Measurements from ENCODE around the gene PCNA. TPM values are rescaled to one million over a fixed set of nuclear protein-coding genes. Genes with fewer than 3 reads are reported as not detected.

Gene PCNA
- 10 to 100 TPM; 23.9 to 38.1 TPM for total RNA-seq
- long read RNA-seq, transcript PCNA-201 (6 exons, 1,344 nt): major isoform, 10 of 18 reads
- long read RNA-seq, transcript PCNA-202 (7 exons, 1,359 nt): minor isoform, 7 of 18 reads
- long read RNA-seq, partial matches to known transcripts: 0 of 18 reads
- long read RNA-seq, other reads (novel, unspliced or antisense): 1 of 18 reads

- intact Hi-C loops (cut with DNase I): no loop called here
- DNase-seq (peak; percentile 99), ATAC-seq (peak; percentile 99 to 100)
Measured at GRCh38 chr20:5119435-5120184, at the start of gene PCNA. TSS of gene PCNA (minus strand) at chr20:5119958. CDS start at chr20:5119798, 160 bp downstream.

- intact Hi-C loops (cut with DNase I): no loop called here
- peak; percentile 32 to 75 for ATAC-seq
- peak; percentile 38 for DNase-seq
Measured at GRCh38 chr20:5168651-5169396, 49.1 kb upstream of the PCNA start.

GRCh38 chr20:5164645-5165625, 45.2 kb upstream of the PCNA start:
- DNase-seq (no peak), ATAC-seq (no peak)
- intact Hi-C loops (cut with DNase I): no loop called here

DNA sequence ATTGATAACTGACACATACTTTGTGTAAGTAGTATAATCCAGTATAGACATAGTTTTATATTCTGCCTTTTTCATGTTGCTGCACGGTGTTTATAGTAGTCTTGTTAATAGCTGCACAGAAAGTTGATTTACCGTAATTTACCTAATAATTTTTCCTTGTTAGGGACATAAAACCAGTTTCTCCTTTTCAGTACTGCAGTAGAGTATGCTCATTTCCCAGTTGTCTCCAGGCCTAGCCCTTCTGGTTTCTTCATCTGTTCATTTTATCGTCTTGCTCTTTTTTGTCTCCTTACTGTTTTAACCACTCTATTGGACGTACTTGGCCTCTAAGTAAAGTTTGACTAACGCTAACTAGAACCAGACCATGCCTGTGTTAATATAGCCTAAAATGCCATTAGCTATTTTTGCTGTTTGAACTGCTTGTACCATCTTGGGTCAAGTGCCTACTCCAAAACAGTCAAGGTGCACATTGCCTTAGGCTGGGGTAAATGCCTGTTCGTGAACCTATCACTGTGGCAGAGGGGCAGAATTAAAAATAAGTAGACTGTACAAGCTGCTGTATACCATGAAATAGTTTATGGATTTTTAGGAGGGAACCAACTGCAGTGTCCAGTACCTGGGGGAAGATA, 41.9 kb upstream of the PCNA start:
- intact Hi-C loops (cut with DNase I): no loop called here
- ATAC-seq: no peak

GRCh38 chr20:5160882-5161281, 41.1 kb upstream of the PCNA start:
- no peak for DNase-seq
- ATAC-seq: no peak
- intact Hi-C loops (cut with DNase I): no loop called here

More for the DNA sequence above, 41.9 kb upstream of the PCNA start:
- DNase-seq: no peak

DNA sequence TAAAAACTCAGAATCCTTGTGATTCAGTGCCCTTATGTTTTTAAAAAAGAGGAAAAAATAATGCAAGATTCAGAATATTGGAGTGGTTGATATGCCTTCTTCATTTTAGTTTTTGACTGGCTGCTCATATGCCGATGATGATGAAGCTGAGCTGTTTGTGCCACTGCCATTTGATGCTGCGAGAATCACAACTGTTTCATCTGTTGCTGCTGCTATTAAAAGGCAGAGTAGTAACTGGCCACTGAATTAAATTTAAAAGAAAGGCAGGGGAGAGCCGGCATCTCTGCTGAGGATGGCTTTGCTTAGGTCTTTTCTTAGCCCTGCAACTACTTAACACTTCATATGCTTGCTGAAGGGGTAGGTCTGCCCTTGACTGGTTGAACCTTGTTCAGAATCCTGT, 40.2 kb upstream of the PCNA start:
- ATAC-seq (no peak), DNase-seq (no peak)
- intact Hi-C loops (cut with DNase I): no loop called here

DNA sequence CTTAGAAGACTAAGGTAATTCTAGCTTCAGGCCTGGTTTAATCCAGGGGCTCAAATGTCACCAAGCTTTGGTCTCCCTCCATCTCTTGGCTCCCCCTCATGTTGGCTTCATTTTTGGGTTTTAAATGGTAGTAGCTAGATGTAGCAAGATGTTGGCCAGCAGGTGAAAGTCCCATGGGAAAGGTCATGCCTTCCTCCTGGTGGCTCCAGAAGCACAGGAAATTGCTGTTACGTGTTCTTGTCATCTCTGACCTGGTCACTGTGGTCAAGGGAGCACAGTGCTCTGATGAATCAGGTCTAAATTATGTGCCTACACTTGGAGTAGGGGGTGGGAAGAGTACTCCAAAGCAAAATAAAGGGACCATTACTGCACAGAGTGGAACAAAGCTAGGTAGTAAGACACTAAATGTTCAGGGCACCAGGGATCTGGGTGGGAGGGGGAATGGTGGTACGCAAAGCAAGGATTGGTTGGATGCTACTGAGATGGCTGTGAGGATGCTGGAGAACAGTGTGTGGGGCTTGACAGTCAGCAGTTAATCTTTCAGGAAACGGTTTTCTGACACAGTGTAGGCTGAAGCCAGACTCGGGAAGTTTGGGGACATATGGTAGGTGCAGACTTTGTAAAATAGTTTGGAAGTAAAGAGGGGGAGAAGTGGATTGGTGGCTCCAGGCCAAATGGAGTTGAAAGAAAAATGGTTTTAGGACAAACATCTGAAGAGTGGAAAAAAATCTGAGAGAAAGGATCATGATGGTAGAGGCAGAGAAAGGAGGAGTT, 37.1 kb upstream of the PCNA start:
- intact Hi-C loops (cut with DNase I): no loop called here
- DNase-seq (no peak), ATAC-seq (peak in 1 of 2 donors; percentile 39)

- no peak for DNase-seq
- ATAC-seq: peak in 1 of 2 donors; percentile 15
- intact Hi-C loops (cut with DNase I): no loop called here
Measured at GRCh38 chr20:5155404-5155803, 35.6 kb upstream of the PCNA start.

- ATAC-seq (no peak), DNase-seq (no peak)
- intact Hi-C loops (cut with DNase I): no loop called here
Measured at GRCh38 chr20:5154543-5154925, 34.8 kb upstream of the PCNA start.

GRCh38 chr20:5153612-5154542, 34.1 kb upstream of the PCNA start:
- intact Hi-C loops (cut with DNase I): no loop called here
- ATAC-seq: no peak
- no peak for DNase-seq

DNA sequence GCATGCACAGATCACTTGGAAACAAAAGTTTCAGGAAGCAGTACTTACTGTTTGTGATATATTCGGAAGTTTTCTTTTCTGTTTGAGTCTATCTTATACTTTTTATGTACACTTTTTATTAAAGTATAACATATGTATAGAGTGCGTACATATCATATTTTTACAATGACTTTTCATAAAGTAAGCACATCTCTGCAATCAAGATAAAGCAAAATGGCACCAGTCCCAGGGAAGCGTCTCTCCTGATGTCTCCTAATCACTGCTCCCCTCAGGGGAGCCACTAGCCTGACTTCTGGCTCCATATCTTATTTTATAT, 33.4 kb upstream of the PCNA start:
- DNase-seq (no peak), ATAC-seq (no peak)
- intact Hi-C loops (cut with DNase I): no loop called here

GRCh38 chr20:5150226-5151076, 30.7 kb upstream of the PCNA start:
- DNase-seq (no peak), ATAC-seq (peak in 1 of 2 donors; percentile 47)
- intact Hi-C loops (cut with DNase I): no loop called here

- DNase-seq: no peak
- intact Hi-C loops (cut with DNase I): no loop called here
- ATAC-seq: no peak
Measured at GRCh38 chr20:5149892-5150225, 30.1 kb upstream of the PCNA start.

DNA sequence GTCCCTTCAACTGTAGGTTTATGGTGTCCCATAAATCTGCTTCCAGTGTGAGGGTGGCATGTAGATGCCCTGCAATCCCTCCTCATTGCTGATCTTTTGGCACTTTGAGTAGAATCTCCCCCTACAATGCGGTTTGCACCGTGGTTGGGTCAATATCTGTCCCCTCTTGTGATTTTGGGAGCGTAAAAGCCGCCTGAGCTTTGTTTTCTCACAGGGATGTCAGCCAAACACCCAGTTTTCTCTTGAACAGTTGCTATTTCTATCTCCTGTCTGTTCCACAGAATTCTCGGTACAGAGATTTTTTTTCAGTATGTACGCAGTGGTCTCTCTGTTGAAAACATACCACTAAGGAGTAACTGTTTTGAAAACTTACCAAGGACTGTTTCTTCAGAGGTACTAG, 28.8 kb upstream of the PCNA start:
- intact Hi-C loops (cut with DNase I): no loop called here
- no peak for DNase-seq
- peak in 1 of 2 donors; percentile 15 for ATAC-seq

DNA sequence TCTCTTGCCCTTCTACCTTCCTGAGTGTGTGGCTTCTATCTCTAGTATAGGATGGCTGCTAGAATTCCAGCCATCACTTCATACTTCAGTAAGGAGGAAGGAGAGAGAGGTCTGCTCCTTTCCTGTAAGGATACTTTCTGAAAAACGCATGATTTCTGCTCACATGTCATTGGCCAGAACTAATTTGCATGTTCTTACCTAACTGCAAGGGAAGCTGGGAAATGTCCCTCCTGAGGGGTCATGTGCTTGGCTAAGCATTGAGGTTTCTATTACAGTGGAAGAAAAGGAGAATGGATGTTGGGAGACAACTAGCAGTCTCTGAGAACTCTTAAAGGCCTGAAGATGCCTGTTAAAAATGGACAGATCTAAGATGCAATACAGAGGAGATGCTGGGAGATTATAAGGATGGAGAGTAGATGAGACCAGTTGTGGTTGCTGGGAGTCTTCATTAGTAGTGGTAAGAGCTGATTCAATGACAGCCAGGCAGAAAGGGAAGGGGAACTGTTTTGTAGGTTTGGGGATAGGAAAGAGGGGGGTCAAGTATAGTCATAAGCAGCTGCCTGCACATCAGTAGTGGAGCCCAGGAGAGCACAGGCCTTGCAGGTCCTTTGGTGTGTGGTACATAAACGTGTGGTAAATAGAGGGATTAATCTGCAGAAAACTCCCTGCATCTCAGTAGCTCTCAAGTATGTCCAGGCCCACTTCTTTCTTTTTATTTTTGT, 27.3 kb upstream of the PCNA start:
- DNase-seq (no peak), ATAC-seq (no peak)
- intact Hi-C loops (cut with DNase I): no loop called here
